Anterior cingulate cortex (tissue), 58 donors: ENCODE results near the gene MAB21L3.
A peak's percentile ranks its signal among the peaks of the same experiment; 100 is the strongest.

Experiments
- DNase-seq, 58 donors: peaks; one replicate each; lab custom pipeline; 2025; lab: John Stamatoyannopoulos, UW

Gene MAB21L3

GRCh38 chr1:116182019-116182714 is 71.0 kb downstream of the MAB21L3 start:
- DNase-seq = peak in 3 of 58 donors; percentile 6 to 30 (median 20)
